Measurements from ENCODE around the gene IYD.

Gene IYD

GRCh38 chr6:150366118-150366778 is 2.6 kb upstream of the IYD start:
- Histone ChIP-seq H3K27ac (ENCODE audit: extremely low read depth, low read depth, low read length) (no peak overlapping the region), H3K9me3 (ENCODE audit: control insufficient read depth, insufficient read depth, low read depth, low read length) (no peaks in the 10 kb centered on the region), H3K4me3 (ENCODE audit: low read depth, low read length) (no peak overlapping the region), H3K4me1 (ENCODE audit: control insufficient read depth, insufficient read depth, low read length) (peaks cover 7% of the 10 kb centered on the region), H3K36me3 (ENCODE audit: control insufficient read depth in 2 of 2, insufficient read depth in 1 of 2, low read length in 2 of 2) (no peaks in the 10 kb centered on the region)
- TF ChIP-seq, protein P1, sequence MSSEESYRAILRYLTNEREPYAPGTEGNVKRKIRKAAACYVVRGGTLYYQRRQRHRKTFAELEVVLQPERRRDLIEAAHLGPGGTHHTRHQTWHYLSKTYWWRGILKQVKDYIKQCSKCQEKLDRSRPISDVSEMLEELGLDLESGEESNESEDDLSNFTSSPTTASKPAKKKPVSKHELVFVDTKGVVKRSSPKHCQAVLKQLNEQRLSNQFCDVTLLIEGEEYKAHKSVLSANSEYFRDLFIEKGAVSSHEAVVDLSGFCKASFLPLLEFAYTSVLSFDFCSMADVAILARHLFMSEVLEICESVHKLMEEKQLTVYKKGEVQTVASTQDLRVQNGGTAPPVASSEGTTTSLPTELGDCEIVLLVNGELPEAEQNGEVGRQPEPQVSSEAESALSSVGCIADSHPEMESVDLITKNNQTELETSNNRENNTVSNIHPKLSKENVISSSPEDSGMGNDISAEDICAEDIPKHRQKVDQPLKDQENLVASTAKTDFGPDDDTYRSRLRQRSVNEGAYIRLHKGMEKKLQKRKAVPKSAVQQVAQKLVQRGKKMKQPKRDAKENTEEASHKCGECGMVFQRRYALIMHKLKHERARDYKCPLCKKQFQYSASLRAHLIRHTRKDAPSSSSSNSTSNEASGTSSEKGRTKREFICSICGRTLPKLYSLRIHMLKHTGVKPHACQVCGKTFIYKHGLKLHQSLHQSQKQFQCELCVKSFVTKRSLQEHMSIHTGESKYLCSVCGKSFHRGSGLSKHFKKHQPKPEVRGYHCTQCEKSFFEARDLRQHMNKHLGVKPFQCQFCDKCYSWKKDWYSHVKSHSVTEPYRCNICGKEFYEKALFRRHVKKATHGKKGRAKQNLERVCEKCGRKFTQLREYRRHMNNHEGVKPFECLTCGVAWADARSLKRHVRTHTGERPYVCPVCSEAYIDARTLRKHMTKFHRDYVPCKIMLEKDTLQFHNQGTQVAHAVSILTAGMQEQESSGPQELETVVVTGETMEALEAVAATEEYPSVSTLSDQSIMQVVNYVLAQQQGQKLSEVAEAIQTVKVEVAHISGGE (tag by site-specific recombination; conservative IDR thresholded peaks at IDR 0.05; ENCODE audit: low read depth) = no peak
- TF ChIP-seq KLF7 (tag by site-specific recombination; IDR thresholded peaks at IDR 0.05; ENCODE audit: borderline replicate concordance) (no peak), ZNF211 (tag by site-specific recombination; IDR thresholded peaks at IDR 0.05; ENCODE audit: low read depth) (no peak), YY1 (tag by site-specific recombination; IDR thresholded peaks at IDR 0.05) (no peak), YY2 (tag by site-specific recombination; IDR thresholded peaks at IDR 0.05) (no peak), ZNF449 (tag by site-specific recombination; IDR thresholded peaks at IDR 0.05) (no peak), MYNN (tag by site-specific recombination; IDR thresholded peaks at IDR 0.05; ENCODE audit: borderline replicate concordance) (no peak), ZNF10 (tag by site-specific recombination; IDR thresholded peaks at IDR 0.05) (no peak), GLIS2 (tag by site-specific recombination; IDR thresholded peaks at IDR 0.05) (no peak), ZNF416 (tag by site-specific recombination; IDR thresholded peaks at IDR 0.05) (no peak), ZNF341 (tag by site-specific recombination; IDR thresholded peaks at IDR 0.05; ENCODE audit: low read depth) (no peak)
- TF ChIP-seq, protein P2, sequence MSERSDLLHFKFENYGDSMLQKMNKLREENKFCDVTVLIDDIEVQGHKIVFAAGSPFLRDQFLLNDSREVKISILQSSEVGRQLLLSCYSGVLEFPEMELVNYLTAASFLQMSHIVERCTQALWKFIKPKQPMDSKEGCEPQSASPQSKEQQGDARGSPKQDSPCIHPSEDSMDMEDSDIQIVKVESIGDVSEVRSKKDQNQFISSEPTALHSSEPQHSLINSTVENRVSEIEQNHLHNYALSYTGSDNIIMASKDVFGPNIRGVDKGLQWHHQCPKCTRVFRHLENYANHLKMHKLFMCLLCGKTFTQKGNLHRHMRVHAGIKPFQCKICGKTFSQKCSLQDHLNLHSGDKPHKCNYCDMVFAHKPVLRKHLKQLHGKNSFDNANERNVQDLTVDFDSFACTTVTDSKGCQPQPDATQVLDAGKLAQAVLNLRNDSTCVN (tag by site-specific recombination; optimal IDR thresholded peaks at IDR 0.05) = no peak
- ChIA-PET CTCF (interaction anchor here (0.8 to 2.5 kb wide), 4 partner anchors 14 to 451 kb away, joined by 3 to 8 read pairs (median 5); no protein-coding TSS in a partner anchor), POLR2A (no interaction called here)

- ChIA-PET CTCF (interaction anchor here (0.6 kb wide), 2 partner anchors 12 to 26 kb away, joined by 3 to 4 read pairs; no protein-coding TSS in a partner anchor), POLR2A (no interaction called here)
- Histone ChIP-seq H3K27ac (ENCODE audit: extremely low read depth, low read depth, low read length) (no peak overlapping the region), H3K4me3 (ENCODE audit: low read depth, low read length) (no peak overlapping the region), H3K36me3 (ENCODE audit: control insufficient read depth in 2 of 2, insufficient read depth in 1 of 2, low read length in 2 of 2) (no peaks in the 10 kb centered on the region), H3K9me3 (ENCODE audit: control insufficient read depth, insufficient read depth, low read depth, low read length) (no peaks in the 10 kb centered on the region), H3K4me1 (ENCODE audit: control insufficient read depth, insufficient read depth, low read length) (no peaks in the 10 kb centered on the region)
- TF ChIP-seq HOXD13 (CRISPR knock-in tag; IDR thresholded peaks at IDR 0.05; ENCODE audit: borderline replicate concordance) (no peak), YY1 (tag by site-specific recombination; IDR thresholded peaks at IDR 0.05) (no peak), ZNF354C (tag by site-specific recombination; IDR thresholded peaks at IDR 0.05; ENCODE audit: borderline replicate concordance, low read depth) (no peak), ZNF341 (tag by site-specific recombination; IDR thresholded peaks at IDR 0.05; ENCODE audit: low read depth) (no peak), ZNF114 (tag by site-specific recombination; IDR thresholded peaks at IDR 0.05) (no peak), ZNF488 (tag by site-specific recombination; IDR thresholded peaks at IDR 0.05) (no peak), KLF9 (tag by site-specific recombination; IDR thresholded peaks at IDR 0.05; ENCODE audit: low read depth) (no peak)
These were observed 596 bp downstream of the IYD start for GRCh38 chr6:150369408-150369807.

All from HEK293 (cell line).